GM21528 (cell line): ENCODE data around the gene PHYKPL.
"Not testable (repeated sequence)": the region's sequence is repeated elsewhere in the genome, so short reads cannot be mapped to it uniquely, and the experiment has no call there.

Experiments used
- ATAC-seq: cut with Tn5 transposase; IDR thresholded peaks from one replicate; pipeline ENCODE4 v1.9.1; 2021; ENCODE audit warnings: mild to moderate bottlenecking, moderate library complexity; ENCODE audit not compliant: unreplicated experiment, low FRiP score

Gene PHYKPL

DNA sequence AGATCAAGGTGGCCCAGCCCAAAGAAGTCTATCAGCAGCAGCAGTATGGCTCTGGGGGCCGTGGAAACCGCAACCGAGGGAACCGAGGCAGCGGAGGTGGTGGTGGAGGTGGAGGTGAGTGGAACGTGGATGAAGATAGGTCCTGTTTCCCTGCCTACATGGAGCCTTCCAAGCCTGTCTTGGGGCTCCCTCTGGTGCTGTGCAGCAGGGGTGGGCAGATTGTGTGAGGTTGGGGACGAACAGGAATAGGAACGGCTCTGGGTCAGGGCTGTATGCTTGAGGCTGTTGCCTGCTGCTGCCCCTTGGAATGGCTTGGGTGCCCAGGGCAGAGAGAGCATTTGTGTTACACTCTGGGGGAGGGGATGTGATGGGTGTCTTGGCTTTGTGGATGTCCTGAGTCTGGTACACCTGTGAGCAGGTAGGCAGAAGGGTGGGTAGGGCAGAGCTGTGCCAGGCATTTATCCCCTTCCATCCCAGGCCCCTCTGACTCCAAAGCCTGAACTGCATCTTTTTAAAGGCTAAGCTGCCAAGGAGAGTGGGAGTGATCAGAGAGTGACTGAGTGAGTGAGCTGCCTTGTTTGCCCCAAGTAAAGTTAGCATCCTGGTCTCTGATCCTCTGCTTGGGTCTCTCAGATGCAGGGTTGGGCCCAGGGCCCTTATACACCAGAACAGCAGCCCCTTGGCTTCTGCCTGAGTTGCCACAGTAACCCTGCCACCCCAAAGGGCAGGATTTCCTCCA is 23.1 kb downstream of the PHYKPL start:
- ATAC-seq = no peak

DNA sequence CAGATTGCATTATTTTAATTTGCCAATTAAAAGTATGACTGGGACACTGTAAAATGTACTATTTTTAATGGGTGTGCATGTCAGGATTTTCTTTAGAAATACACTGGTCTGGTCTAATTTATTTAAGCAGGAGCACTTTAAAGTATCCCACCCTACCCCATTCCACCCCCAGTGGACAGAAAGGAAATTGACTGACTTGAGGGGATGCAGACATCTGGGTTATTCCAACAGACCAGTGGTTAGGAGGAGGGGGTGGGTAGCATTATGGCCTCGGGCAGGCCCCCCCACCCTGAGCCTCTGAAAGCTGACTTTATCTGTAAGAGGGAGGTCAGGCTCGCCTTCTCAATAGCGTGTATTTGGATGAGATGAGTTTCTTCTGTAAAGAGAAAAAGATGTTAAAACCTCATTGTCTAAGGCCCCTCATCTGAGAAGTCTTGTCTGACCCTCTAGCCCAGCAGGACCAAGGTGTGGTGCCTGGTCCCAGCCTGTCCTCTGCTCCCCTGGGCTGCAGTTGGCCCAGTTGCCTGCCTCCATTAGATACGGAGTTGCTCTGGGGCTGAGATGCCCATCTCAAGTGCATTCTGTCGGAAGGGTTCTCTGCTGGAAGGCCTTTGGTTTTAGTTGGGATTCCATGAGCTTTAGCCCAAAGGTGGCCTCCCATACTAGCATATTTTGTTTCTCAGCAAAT is 23.9 kb downstream of the PHYKPL start:
- no peak for ATAC-seq

DNA sequence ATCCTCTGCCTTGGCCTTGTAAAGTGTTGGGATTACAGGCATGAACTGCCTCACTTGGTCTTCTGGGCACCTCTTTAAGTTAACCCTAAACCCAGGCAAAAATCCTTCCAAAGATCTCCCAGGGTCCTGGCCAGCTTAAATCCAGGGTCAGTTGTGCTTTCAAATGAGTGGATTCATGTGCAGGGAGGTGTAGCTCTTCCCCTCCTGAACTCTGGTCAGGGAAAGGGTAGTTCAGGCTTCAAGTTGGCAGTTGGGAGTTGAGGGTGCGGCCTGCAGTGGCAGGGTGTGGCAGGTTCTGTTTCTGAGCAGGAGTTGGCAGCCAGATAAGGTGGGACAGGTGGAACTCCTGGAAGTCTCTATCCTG is 24.7 kb downstream of the PHYKPL start:
- no peak for ATAC-seq

DNA sequence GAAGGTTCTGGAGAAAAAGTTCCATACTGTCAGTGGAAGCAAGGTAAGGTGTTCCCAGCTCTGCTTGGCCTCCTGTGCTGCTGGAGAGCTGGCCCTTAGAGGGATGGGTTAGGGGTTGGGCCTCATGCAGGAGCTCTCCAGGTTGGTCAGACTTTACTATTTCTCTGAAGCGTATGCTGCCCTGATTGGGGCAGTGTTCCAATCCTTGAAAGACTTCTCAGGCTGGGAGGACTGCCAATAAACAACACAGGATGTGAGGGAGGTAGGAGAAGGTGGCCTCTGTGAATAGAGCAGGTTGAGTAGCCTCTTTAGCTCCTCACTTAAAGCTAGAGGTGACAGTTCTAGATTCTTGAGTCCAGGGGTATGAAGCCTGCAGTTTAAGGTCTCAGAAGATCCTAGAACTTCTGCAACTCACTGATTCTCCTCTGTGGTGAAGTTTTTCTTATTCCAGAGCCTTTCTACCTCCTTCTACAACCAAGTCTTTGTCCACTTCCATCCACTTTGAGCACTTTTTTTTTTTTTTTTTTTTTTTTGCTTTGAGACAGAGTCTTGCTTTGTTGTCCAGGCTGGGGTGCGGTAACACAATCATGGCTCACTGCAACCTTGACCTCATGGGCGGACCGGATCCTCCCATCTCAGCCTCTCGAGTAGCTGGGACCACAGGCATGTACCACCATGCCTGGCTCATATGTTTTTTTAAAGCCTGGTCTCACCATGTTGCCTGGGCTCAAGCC is 25.3 kb downstream of the PHYKPL start:
- no peak for ATAC-seq

DNA sequence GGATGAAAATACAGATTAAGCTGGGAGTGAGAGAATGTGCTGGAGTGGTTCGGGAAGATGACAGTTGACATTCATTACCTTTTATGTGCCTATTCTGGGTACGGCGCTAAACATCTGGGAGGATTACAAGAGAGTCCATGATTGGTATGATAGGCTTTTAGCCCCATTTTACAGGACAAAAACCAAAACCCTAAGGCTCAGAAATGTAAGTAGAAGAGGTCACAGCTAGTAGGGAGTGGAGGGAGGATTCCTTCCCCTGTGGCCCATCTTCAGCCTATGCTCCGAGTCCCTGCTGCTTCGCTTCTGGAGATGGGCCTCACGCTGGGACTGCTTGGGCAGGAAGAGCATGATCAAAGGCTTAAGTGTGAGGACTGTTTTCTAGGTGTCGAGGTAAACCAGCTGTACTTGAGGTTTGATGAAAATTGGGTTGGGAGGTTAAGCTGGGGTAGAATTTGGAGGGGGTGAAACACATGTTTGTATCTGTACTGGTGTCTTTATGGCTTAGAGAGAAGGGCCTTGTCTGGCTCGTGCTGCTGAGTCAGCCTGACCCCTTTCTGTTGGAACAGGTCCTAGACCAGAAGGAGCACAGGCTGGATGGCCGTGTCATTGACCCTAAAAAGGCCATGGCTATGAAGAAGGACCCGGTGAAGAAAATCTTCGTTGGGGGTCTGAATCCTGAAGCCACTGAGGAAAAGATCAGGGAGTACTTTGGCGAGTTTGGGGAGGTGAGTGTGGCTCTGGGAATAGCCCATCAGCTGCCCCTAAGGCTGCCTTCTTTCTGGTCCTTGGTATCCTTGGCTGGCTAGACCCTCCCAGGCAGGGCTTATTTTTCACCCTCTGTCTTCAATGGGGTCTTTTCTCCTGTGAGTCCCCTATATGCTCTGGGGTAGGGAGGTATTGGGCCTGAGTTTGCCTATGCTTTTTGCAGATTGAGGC is 26.2 kb downstream of the PHYKPL start:
- ATAC-seq = no peak

DNA sequence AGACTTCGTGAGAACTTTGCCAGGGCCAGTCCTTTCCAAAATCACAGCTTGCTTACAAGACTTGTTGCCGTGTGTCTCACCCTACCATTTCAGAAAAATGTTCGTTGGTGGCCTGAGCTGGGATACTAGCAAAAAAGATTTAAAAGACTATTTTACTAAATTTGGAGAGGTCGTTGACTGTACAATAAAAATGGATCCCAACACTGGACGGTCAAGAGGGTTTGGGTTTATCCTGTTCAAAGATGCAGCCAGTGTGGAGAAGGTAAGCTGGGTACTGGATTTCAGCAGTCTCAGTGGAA is 26.9 kb downstream of the PHYKPL start:
- no peak for ATAC-seq

DNA sequence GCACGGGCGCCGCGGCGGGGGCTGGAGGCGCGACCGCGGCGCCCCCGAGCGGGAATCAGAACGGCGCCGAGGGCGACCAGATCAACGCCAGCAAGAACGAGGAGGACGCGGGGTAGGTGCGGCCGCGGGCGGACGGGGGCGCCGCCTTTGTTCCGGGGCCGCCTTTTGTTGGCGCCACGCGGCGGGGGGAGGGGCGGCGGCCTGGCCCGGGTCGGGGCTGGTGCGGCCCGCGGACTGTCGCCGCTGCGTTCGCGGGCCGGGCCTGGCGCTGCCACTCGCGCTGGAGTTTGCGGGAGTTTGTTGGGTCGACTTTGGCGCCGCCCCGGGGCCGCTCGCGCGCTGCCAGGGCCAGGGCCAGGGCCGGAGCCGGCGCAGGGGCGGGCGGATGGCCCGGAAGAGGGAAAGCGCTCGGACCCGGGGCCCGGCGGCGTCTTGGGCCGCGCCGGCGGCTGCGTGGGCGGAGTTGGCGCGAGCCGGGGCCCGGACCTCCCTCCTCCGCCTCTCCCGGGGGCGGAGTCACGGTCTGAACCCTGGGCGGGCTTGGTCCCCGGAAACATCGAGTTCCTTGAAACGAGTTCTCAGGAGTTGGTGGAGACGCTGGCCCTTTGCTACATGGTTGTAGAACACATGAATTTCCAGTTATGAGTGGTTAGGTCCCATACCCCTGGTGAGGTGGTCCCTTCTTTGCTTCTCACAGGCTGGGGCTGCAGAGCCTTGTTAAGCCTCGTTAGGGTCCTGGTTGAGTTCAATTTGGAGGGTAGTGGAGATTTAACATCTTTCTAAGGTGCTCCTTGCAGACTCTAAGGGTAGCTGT is 27.5 kb downstream of the PHYKPL start:
- ATAC-seq = peak; percentile 57

DNA sequence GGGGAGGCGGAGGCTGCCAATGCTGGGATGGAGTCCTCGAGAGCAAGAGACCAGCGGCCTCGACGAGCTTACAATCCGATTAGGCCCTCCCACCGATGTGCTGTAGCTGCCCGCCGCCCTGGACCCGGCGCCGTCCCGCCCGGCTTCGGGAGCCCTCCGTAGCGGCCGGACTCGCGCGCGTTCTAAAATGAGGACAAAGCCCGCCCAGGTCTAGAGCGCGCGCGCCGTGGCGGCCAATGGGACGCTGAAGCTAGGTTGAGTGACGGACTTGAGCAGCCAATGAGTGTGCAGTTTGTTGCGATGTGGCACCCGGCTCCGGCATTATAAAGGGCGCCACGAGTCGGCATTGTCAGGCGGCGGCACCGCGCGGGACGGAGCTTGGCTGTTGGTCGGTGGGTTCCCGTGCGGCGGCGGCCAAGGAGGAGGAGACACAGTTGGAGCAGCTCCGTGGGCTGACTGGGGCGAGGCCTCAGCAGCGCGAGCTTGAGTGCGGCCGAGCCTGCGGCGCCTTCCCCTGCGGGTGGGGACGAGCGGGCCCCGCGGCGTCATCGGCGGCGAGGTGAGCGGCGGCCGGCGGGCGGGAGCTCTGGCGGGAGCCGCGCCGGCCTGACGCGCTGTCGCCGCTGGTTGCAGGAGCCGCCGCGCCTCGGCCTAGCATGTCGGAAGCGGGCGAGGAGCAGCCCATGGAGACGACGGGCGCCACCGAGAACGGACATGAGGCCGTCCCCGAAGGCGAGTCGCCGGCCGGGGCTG is 28.2 kb downstream of the PHYKPL start, which contains the start of gene HNRNPAB:
HNRNPAB (plus strand) TSS at position 352 of the 753 bp plus-strand sequence; CDS start at position 657, 305 bp downstream.
- peak; percentile 83 for ATAC-seq

DNA sequence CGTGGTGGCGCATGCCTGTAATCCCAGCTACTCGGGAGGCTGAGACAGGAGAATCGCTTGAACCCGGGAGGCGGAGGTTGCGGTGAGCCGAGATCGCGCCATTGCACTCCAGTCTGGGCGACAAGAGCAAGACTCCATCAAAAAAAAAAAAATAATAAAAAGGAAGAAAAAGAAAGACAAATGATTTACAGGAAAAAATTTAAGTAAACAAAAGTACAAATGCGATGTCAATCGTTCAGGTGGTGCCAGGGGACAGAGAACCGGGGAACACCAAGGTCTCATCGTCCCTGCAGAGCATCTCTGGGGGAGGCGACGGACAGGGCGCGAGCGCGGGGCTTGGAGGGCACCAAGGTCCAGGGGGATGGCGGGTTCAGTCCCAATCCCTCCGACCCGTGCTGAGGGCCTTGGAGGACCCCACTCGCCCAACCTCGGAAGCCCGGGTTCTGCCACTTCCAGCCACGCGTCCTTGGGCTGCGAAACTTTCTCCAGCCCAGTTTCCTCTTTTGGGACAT is 28.9 kb downstream of the PHYKPL start:
- peak; percentile 6 for ATAC-seq

DNA sequence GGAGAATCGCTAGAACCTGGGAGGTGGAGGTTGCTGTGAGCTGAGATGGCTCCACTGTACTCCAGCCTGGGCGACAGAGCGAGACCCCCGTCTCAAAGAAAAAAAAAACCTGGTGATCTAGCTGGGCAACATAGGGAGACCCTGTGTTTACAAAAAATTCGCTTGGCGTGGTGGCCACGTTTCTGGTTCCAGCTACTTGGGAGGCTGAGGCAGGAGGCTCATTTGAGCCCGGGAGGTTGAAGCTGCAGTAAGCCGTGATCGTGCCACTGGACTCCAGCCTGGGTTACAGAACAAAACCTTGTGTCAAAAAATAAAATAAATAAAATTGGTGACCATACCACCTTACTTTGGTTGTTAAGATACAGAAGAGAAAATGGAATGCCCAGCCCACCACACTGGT is 30.1 kb downstream of the PHYKPL start:
- no peak for ATAC-seq

DNA sequence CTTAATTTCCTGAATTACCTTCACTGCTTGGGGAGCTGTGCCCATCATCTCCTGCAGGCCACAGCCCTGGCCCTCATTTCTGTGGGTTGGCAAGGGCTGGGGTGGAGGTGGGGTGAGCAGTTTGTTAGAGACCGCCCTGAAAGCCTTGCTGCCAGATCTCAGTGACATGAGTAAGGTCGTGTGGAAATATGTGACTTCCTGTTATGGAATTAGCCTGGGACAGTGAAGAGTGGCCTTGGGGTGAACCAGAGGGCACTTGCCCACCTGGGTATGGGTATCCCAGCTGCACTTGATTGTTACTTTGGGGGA is 30.7 kb downstream of the PHYKPL start:
- ATAC-seq = no peak

DNA sequence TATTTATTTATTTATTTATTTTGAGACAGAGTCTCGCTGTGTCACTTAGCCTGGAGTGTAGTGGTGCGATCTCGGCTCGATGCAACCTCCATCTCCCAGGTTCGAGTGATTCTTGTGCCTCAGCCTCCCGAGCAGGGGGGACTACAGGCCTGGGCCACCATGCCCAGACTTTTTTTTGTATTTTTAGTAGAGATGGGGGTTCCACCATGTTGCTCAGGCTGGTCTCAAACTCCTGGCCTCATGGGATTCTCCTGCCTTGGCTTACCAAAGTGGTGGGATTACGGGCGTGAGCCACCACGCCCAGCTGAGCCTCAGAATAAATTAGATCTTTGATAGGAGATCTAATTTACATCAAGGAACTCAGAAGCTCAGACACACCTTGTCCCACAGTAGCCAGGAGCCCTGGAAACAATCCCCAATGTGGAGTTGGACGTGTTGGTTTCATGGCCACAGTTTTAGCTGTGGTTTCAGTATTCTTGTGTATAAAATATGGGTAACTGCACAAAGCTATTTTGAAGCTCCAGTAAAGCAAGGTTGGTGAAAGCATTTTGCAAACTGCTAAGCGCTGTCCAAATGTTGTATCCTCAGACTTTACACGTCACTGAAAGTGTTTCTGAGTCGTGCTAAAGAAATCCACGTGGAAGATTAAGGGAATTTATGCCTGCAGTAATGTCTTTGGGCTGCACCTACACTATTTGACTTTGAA is 31.2 kb downstream of the PHYKPL start:
- ATAC-seq = no peak

DNA sequence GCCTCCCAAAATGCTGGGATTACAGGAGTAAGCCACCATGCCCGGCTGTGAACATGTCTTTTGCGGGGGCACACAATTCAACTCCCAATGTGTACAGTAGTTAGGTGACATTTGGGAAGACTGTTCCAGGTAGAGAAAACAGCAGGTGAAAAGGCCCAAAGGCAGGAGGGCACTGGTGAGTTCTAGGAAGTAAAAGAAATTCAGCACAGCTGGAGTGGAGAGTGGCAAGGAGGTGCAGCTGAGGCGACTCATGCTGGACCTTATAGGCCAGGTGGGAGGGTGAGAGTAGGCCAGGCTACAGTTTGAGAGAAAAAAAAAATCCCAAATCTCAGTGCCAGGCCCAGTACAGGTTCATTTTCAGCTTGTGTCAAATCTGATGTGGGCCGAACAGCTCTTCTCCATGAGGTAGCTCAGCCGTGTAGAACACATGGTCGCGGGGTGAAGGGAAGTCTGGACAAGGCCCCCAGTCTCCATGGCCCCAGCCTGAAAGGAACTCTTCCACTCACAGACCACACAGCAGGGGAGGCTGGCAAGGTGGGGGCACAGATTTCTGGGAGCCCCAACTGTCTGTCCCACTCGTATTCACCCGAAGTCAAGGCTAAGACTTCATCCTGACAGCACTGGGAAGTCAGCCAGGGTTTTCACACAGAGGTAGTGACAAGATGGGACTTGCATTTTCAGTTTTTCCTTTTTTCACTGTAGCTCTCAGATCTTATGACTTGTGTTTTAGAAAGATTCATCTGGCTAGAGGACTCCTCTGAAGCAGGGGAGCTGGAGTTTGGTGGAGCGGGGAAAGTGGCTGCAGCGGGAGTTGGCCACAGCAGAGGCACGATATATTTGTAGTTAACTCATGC is 32.8 kb downstream of the PHYKPL start:
- no peak for ATAC-seq

DNA sequence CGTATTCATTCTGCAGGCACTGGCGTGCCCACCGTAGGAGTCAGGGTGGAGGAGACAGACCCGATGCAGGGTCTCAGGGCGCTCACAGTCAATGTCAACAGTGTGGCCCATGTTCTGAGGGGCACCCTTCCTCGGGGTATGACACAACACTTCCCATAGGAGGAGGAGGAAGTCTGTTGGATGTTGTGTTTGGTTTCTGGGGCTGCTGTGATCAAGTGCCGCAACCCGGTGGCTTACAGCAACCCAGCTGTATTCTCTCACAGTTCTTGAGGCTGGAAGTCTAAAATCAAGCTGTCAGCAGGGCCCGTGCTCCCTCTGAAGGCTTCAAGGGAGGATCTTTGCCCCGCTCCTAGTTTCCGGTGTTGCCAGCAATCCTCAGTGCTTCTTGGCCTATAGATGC is 33.9 kb downstream of the PHYKPL start:
- no peak for ATAC-seq

DNA sequence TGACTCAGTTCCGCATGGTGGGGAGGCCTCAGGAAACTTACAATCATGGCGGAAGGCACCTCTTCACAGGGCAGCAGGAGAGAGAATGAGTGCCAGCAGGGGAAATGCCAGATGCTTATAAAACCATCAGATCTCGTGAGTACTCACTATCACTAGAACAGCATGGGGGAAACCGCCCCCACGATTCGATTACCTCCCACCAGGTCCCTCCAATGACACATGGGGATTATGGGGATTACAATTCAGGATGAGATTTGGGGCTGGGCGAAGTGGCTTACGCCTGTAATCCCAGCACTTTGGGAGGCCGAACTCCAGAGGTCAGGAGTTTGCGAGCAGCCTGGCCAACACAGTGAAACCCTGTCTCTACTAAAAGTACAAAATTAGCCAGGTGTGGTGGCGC is 34.5 kb downstream of the PHYKPL start:
- not testable (repeated sequence) for ATAC-seq

DNA sequence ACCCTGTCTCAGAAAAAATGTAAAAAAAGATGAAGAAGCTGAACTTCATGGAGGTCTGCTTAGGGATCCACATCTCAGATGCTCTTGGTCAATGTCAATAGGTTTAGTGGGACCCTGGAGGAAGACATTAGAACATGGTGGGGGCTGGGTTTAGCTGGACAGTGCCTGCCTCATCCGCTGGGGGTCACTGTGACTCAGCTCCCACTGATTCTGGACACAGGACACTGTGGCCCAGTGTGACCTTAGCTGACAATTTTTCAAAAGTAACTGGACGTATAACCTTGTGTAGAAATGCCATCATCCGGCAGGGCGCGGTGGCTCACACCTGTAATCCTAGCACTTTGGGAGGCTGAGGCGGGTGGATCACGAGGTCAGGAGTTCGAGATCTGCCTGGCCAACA is 35.6 kb downstream of the PHYKPL start:
- no peak for ATAC-seq

DNA sequence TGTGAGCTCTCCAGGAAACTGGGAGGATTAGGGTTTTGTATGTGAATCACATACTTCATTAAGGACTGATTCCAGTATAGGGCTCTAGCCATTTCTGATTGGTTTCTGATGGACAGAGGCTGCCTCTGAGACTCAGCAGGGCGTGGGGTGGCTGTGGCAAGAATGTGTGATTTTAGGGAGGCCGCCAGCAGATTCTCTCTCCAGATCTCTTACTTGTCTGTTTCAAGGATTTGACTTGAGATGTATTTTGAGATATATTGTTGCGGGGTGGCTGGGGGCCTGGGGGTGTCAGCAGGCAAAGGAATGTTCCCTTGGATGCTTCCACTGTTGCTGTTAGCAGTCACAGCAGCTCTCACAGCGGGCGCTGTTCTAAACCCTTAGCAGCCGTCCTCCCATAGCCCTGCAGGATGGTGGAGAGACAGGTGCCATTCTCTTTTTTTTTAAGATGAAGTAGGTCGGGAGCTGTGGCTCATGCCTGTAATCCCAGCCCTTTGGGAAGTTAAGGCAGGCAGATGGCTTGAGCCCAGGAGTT is 36.3 kb downstream of the PHYKPL start:
- no peak for ATAC-seq
